Measurements from ENCODE around the gene AMPH. TPM values are rescaled to one million over a fixed set of nuclear protein-coding genes. Genes with fewer than 3 reads are reported as not detected.

The AMPH gene
- 10 to 100 TPM; 15.1 to 17.4 (median 16.4) TPM for polyA plus RNA-seq (ENCODE audit: insufficient read length in 3 of 3)

DNA sequence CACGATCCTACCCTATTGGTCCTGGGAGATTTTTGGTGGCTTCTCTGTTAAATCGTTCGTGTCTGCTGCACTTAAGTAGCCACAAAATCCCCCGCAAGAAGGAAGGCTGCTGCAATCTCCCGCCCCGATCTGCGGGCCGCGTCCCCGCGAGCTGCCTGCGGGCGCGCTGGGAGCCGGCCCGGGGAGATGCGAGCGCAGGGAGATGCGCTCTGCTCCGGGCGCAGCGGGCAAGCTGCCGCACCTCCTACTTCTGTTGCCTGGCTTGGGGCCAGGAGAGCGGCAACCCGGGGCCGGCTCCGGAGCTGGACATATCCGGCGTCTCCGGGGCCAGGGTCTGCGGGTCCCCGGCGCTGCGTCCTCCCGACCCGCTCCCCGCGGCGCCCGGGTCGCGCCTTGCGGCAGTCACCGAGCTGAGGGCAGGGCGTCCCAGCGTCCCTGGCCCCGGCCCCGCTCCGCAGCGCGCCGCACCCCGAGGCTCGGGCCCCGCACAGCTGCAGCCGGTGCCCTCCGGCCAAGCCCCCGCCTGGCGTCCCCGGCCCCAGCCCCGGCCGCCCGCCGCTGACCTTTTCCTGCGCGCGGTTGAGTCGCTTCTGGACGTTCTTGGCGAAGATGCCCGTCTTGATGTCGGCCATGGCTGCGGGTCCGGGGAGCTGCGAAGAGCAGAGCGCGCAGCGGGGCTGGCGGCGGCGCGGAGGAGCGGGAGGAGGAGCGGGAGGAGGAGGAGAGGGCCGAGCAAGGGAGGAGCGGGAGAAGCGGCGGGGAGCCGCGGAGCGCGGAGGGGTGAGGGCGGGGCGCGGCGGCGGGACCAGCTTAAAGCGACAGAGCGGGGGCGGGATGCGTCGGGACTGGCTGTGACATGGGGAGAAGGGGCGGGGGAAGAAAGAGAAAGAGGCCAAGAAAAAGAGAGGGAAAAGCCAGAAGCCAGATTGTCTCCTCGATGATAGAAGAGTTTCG is at the start of gene AMPH:
Gene AMPH, minus strand, starts transcription at position 654 of the 954 bp plus-strand sequence. Its CDS starts 22 bp downstream, at position 632.
- DNase-seq (ENCODE audit: low read depth in 3 of 3, low spot score in 2 of 3) = peak in 2 of 3 donors; percentile 38 to 44

DNA sequence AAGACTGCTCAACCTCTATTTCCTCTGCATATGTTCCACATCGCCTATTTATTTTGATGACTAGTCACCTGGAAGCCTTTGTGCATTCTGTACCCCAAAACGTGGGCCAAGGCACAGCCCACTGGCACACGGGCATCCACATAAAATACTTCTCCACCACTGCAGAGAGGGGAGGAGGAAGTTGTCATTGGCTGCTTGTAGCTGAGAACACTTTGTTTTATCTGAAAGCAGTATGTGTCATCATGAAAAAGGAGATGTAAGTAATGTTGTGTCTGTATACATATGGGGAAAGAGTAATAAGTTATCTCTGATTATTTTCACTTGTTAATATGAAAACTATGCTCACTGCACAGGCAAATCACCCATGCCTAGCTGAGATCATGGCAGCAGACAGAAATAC is 48.2 kb upstream of the AMPH start:
- DNase-seq (ENCODE audit: low read depth in 3 of 3, low spot score in 2 of 3) = no peak

DNA sequence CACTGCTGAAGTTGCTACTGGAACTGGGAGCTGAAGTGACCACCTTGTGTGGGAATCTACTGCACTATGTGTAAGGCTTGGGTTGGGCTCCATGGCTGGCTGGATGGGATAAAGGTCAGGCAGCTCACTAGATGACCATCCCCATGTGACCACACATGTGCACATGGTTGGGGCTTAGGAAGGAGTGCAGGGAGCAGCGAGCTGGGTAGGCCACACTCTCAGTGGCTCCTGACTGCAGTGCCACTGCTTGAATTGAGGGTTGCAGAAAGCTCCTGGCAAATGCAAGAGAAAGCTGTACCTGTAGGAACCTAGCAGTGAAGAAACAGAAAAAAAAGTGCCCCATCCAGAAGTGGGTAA is 47.5 kb upstream of the AMPH start:
- DNase-seq (ENCODE audit: low read depth in 3 of 3, low spot score in 2 of 3) = no peak

DNA sequence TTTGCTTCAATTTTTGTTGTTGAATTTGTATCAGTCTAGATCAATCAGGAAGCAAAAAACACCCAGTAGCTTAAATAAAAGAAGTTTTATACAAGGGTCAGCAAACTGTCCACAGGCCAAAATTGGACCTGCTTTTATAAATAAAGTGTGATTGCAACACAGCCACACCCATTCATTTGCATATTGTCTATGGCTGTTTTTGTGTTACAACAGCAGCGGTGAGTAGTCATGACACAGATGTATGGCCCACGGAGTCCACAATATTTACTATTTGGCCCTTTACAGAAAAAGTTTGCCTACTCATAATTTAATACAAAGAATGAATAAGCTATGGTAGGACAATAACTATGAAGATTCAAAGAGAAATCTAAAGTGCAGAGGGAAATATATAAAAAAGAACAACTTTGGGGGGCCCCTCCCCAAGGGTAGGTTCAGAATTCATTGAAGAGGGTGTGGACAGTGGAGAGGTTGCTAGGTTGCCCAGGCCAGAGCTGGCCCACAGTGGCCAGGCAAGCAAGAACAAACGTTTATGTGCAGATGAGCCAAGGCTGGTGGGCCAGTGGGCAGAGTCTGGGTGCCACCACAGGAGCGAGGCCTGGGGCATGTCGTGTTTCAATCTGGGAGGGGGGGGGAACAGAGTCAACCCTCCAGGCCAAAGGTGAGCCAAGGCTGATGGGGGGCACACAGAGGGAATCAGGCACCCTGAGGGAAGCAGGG is 47.0 kb upstream of the AMPH start:
- no peak for DNase-seq (ENCODE audit: low read depth in 3 of 3, low spot score in 2 of 3)

GRCh38 chr7:38675494-38676106 is 44.4 kb upstream of the AMPH start:
- DNase-seq (ENCODE audit: low read depth in 3 of 3, low spot score in 2 of 3) = no peak

DNA sequence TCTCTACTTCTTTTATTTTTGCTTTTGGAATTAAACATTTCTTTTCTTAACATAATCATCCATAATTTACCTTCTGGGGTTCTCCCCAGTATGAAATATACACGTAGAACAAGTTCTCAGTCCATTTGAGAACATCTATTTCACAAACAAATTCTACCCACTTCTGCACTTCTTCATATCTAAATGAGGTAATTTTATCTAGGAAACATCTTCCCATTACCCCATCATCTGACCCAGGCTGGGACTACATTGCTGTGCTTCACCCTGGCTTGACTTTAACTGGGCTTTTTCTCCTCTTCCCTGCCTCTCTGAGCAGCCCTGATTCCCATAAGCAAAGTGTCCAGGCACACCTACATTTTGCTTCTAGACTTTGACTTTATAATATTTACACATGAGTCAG is 43.3 kb upstream of the AMPH start:
- no peak for DNase-seq (ENCODE audit: low read depth in 3 of 3, low spot score in 2 of 3)

- no peak for DNase-seq (ENCODE audit: low read depth in 3 of 3, low spot score in 2 of 3)
These were observed 42.6 kb upstream of the AMPH start for GRCh38 chr7:38673795-38674194.

GRCh38 chr7:38671911-38672905 is 41.0 kb upstream of the AMPH start:
- DNase-seq (ENCODE audit: low read depth in 3 of 3, low spot score in 2 of 3) = no peak

DNA sequence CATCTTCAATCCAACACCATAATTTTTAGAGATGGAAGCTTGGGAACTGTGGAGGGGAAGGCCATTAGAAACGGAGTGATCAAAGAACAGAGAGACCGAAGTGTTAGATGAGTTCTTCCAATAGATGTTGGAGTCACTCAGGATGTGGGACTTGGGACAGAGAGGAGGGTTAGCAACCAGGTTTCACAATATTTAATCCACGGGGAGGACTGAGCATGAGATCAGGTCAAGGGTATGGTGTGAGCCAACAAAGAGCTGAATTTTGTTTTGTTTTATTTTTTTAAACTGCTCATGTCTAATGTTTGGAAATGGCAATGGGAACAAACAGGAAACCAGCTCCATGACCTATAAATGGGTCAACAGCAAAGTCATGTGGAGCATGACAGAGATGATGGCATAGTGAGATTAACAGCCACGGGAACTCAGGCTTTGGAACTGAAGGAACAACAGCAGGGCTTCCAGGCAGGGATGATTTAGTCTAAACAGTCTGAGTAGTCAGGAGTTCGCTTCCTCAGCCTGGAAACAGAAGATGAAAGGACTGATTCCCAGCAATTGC is 38.9 kb upstream of the AMPH start:
- no peak for DNase-seq (ENCODE audit: low read depth in 3 of 3, low spot score in 2 of 3)

DNA sequence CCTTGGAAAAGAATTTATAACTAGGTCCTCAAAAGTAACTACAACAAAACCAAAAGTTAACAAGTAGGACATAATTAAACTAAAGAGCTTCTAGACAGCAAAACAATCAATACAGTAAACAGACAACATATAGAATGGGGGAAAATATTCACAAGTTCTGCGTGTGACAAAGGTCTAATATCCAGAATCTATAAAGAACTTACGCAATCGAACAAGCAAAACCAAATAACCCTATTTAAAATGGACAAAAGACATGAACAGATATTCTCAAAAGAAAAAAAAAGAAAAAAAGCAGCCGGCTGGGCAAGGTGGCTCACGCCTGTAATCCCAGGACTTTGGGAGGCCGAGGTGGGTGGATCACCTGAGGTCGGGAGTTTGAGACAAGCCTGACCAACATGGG is 33.8 kb upstream of the AMPH start:
- DNase-seq (ENCODE audit: low read depth in 3 of 3, low spot score in 2 of 3) = no peak

GRCh38 chr7:38660427-38661099 is 29.4 kb upstream of the AMPH start:
- DNase-seq (ENCODE audit: low read depth in 3 of 3, low spot score in 2 of 3) = no peak

- no peak for DNase-seq (ENCODE audit: low read depth in 3 of 3, low spot score in 2 of 3)
These were observed 28.8 kb upstream of the AMPH start for GRCh38 chr7:38659931-38660330.

GRCh38 chr7:38658921-38659320 is 27.7 kb upstream of the AMPH start:
- no peak for DNase-seq (ENCODE audit: low read depth in 3 of 3, low spot score in 2 of 3)

GRCh38 chr7:38656968-38657367 is 25.8 kb upstream of the AMPH start:
- DNase-seq (ENCODE audit: low read depth in 3 of 3, low spot score in 2 of 3) = no peak

GRCh38 chr7:38655833-38656774 is 24.9 kb upstream of the AMPH start:
- DNase-seq (ENCODE audit: low read depth in 3 of 3, low spot score in 2 of 3) = no peak

GRCh38 chr7:38637957-38638356 is 6.8 kb upstream of the AMPH start:
- DNase-seq (ENCODE audit: low read depth in 3 of 3, low spot score in 2 of 3) = no peak

- DNase-seq (ENCODE audit: low read depth in 3 of 3, low spot score in 2 of 3) = no peak
These were observed 1.2 kb upstream of the AMPH start for GRCh38 chr7:38632411-38632810.

All from right renal cortex interstitium (tissue), 3 donors.